SK-MEL-5 (cell line): ENCODE results near the gene UBB. TPM values are rescaled to one million over a fixed set of nuclear protein-coding genes. Genes with fewer than 3 reads are reported as not detected.
"Not testable (repeated sequence)": the region's sequence is repeated elsewhere in the genome, so short reads cannot be mapped to it uniquely, and the experiment has no call there.

ENCODE experiments used
- DNase-seq: peaks from one replicate; pipeline ENCODE4 v3.0.0-alpha.2; 2016; ENCODE audit warnings: low read depth, low spot score
- in situ Hi-C: cut with HindIII; loops from 2 replicates; pipeline ENCODE4 v1.10.0; 2016; ENCODE audit warnings: low sequenced_read_pairs, high pct_unique_total_duplicates, low pct_unique_long_range_greater_than_20kb
- total RNA-seq: library from RNA; depleted of rRNA; stranded (reverse); fragments of >200 nt; shearing (Covaris generic); gene quantifications from 2 replicates; pipeline ENCODE4 v1.2.3, GENCODE V29; 2014

Gene UBB
- total RNA-seq, 1 experiment from 2014 or later, result 7,095 TPM

DNA sequence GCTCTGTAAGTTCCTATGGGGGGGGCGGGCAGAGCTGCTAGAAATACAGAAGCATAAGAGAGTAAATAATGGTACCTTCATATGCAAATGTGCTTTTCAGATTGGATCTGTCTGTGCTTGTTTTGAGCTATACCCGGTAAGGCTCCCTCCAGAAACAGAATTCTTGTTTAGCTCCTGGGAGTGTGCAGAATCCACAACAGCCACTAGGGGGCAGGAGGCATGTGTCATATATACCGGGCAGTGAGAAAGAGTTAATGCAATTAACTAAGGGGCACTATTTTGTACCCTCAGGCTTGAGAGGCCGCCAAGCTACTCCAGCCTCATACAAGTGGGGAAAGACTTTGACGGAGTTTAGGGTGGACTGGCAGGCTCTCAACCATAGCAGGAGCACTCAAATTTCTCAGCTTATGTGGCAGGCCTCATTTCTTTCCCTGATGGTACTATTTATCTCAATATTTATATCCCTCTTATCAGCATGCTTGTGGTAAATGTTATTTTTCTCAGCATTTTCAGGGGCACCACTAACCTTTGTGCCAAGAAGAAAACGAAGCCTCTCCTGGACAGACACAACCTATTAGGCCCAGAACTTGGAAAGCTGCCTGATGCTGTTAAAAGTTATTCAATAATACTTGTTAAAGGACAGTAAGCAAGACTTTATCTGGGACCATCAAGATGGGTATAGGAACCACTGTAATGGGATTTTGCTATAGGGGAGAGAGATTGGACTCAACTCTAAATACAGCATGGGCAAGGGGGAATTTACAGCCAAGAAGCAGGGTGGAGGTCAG, 16.9 kb upstream of the UBB start:
- DNase-seq, result peak; percentile 82
- in situ Hi-C loops, result no loop called here

GRCh38 chr17:16364625-16365024, 16.3 kb upstream of the UBB start:
- no peak for DNase-seq
- in situ Hi-C loops, result no loop called here

GRCh38 chr17:16371742-16372141, 9.1 kb upstream of the UBB start:
- in situ Hi-C loops, result no loop called here
- DNase-seq, result peak; percentile 41

DNA sequence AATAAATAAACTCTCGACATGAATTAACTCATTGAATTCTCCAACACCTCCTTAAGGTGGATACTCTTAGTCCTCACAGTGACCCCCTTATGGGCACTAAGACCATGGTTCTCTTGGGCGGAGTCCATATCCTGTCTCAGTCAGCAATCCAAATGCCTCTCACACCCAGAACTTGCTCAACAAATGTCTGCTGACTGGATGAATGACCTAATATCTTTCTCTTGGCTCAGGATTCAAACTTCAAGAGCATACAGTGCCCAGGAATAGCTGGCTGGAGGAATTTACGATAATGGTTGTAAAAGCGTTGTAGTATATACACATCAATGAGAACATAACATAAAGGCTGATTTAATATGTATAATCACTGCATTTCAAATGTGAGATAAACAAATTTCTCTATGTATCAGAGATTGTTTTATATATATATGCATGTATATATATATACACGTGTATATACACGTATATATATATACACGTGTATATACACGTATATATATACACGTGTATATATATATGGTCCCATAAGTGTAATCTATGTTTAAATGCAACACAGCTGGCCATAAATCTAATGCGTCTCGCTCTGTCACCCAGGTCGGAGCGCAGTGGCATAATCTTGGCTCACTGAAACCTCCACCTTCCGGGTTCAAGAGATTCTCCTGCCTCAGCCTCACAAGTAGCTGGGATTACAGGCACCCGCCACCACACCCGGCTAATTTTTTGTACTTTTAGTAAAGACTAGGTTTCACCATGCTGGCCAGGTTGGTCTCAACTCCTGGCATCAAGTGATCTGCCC, 6.5 kb upstream of the UBB start:
- in situ Hi-C loops, result no loop called here
- peak; percentile 41 for DNase-seq

GRCh38 chr17:16377941-16378341, 3.0 kb upstream of the UBB start:
- DNase-seq, result peak; percentile 98
- in situ Hi-C loops, result no loop called here

- peak; percentile 45 for DNase-seq
- in situ Hi-C loops, result no loop called here
These were observed 2.1 kb upstream of the UBB start for GRCh38 chr17:16378636-16379282.

- DNase-seq, result no peak
- in situ Hi-C loops, result no loop called here
These were observed 1.2 kb upstream of the UBB start for GRCh38 chr17:16379654-16380053.

DNA sequence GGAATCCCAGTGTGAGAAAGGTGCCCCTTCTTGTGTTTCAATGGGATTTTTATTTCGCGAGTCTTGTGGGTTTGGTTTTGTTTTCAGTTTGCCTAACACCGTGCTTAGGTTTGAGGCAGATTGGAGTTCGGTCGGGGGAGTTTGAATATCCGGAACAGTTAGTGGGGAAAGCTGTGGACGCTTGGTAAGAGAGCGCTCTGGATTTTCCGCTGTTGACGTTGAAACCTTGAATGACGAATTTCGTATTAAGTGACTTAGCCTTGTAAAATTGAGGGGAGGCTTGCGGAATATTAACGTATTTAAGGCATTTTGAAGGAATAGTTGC, 567 bp downstream of the UBB start:
- DNase-seq, result no peak
- in situ Hi-C loops, result no loop called here

GRCh38 chr17:16383216-16383615, 2.3 kb downstream of the UBB start:
- in situ Hi-C loops, result no loop called here
- DNase-seq, result no peak

GRCh38 chr17:16383772-16384287, 2.9 kb downstream of the UBB start:
- DNase-seq, result no peak
- in situ Hi-C loops, result no loop called here

DNA sequence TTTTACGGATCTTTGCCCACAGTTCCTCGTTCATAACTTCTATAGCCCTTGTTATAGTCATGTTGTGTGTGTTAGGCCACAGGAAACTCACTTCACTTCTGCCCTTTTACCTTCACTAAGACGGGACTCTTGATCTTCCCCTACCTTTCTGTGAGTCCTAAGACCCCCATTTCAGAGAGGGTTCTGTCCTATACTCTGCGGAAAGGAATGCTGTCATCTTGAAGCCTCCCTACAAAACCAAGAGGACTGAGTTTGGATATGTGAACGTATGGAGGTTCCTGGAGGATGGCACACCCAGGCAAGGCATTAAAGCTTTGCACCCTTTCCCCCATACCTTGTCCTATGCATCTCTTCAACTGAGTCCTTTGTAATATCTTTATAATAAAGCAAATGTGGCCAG, 3.7 kb downstream of the UBB start:
- no peak for DNase-seq
- in situ Hi-C loops, result no loop called here

- DNase-seq, in situ Hi-C loops: not testable (repeated sequence)
These were observed 5.2 kb downstream of the UBB start for GRCh38 chr17:16386126-16386507.

GRCh38 chr17:16391451-16391850, 10.6 kb downstream of the UBB start:
- DNase-seq, result no peak
- in situ Hi-C loops, result no loop called here

DNA sequence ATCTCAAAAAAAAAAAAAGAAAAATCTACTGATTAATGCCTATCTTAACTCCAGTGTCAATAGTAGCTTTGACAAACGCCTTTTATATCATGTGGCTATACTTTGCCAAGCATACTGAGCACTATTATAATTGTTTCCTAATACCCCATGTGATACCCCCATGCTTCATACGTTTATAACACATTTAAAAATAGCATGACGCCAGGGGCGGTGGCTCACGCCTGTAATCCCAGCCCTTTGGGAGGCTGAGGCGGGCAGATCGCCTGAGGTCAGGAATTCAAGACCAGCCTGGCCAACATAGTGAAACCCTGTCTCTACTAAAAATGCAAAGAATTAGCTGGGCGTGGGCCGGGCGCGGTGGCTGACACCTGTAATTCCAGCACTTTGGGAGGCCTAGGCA, 11.6 kb downstream of the UBB start:
- in situ Hi-C loops, result not testable (repeated sequence)
- peak; percentile 71 for DNase-seq

DNA sequence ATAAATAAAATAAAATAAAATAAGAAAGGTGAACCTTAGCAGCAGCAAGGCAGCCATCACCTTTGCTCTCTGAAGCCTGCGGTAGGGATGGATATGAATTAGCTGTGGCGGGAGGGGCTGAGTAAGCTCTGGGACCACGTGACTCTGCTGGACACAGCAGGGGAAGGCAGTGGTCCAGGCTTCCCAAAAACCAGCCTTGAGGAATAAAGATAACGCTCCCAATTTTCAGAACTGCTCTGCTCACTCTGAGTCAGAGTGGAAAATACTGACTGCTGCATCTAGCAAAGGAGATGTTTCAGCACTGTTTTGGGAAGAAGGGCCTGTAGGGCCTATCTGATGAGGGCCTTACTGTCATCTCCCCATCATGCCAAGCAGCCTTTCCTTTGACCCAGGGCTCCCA, 15.0 kb downstream of the UBB start:
- in situ Hi-C loops, DNase-seq: not testable (repeated sequence)

DNA sequence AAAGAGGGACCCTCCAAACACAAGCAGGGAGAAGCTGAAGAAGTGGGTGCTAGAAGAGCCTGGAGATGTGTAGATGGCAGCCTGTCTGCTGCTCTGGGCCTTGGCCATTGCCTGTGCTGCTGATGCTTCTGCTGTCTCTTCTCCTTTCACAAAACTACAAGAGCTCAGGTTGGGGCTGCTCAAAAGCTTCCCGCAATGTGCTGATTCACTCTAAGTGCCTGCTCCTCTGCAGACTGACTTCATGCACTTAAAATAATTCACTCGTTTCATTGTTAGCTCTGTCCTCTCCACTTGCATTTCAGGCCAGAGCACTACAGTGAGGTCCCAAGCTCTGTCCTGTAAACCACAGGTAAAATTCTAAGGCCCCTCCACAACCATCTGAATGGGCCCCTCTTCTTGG, 15.8 kb downstream of the UBB start:
- in situ Hi-C loops, DNase-seq: not testable (repeated sequence)

DNA sequence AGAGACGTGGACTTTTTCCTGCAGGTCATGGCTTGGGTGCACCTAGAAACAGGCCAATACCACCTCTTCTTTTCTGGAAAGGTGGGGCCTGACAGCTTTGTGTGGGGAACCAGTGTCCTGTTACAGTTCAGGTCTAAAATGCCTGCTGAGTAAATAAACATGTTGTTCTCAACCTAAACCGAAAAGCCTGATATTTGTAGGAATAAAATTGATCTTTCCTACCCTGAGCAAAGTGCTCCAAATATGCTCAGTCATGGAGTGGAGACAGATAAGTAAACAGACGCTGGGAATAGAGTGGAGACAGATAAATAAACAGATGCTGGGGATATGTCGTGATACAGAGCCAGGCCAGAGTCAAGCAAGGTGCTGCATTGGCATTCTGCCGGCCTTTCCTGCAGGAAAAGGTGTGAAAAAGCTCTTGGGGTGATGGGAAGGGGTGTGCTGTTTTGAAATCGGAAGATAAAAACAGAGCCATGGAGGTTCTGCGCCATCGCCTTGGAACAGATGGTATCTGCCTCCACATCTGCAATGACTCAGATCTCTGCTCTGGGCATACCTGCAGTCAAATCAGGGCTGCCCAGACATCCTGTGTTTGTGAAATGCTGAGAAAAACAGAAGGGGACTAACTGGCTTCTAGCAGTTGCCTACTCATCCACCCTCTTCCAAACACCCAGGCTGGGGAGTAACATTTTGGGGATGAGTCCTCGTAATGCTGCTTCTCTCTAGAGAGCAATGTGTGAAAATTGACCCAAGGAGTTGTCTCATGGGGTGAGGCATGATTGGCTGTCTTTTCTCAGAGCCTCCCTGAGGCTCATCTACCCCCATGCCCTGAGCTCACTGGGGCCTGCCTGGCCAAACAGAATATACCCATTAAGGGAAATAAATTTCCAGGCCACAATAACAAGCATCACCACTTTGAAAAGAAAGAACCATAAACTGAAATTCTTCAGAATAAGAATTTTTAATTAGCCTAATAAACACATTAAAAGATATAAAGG, 17.7 kb downstream of the UBB start:
- DNase-seq, result no peak
- in situ Hi-C loops, result no loop called here
